NOMO-1 (cell line): ENCODE measurements around the gene CDH2.

Source experiments
- DNase-seq, 2 experiments: peaks; one replicate each; lab custom pipeline; 2025; ENCODE audit not compliant: unreplicated experiment in 2 of 2; lab: John Stamatoyannopoulos, UW

The CDH2 gene

DNA sequence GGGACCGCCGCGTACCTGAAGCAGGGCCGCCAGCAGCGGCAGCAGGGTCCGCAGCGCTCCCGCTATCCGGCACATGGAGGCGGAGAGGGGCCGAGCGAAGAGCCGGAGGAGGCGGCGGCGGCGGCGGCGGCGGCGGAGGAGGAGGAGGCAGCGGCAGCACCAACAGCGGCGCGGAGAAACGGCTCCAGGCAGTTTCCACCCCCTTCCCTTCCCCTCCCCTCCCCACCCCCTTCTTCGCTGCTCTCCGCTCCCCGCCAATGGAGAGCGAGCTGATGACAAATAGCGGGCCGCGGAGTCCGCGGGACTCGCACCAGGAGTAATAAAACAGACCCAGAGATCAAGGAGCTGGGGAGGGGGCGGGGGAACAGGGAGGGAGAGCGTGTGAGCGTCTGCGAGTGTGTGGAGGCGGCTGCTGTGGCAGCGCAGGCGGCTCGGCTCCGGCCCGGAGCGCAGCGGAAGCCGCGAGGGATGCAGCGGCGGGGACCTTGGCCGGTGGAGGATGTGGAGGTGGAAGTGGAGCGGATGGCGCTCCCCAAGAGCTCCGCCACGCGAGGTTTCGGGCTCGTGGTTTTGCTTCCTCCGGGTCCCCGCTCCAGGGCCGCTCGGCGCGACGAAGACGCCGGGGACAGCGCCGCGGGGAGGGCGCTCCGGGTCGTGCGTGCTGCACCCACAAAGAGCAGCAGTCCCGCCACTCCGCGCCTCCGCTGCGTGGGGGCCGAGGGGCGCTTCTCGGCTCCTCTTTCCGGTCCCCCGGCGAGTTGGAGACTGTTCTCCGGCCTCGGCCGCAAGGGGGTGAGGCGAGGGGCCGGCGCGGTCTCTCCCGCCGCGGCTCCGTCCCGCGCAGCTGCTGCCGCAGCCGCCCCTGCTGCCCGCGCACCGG is at the start of gene CDH2:
CDH2 (minus strand) TSS at position 183 of the 880 bp plus-strand sequence; CDS start at position 75, 108 bp downstream.
- DNase-seq = no peak

DNA sequence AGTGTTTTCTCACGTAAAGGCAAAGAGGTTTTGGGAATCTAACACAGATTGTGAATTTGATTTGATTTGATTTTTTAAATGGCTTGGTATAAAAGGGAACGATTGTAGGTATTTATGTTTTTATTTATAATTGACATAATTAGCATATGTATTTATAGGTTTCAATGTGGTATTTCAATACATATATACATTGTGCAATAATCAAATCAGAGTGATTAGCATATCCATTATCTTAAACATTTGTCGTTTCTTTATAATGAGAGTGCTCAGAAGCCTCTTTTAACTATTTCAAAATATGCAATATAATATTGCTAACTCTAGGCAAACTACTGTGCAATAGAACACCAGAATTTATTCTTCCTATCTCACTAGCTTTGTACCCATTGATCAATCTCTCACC is 35.1 kb upstream of the CDH2 start:
- no peak for DNase-seq

- DNase-seq = no peak
These were observed 31.9 kb upstream of the CDH2 start for GRCh38 chr18:28208712-28209265.

DNA sequence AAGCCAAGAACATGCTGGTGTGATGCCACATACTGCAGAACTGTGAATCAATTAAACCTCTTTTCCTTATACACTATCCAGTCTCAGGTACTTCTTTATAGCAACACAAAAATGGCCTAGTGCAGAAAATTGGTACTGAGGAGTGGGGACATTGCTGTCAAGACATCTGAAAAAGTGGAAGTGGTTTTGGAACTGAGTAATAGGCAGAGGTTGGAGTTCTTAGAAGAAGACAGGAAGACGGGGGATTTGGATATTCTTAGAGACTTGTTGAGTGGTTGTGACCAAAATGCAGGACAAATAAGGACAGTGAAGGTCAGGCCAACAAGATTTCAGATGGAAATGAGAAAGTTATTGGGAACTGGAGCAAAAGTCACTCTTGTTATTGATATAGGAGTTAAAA is 31.3 kb upstream of the CDH2 start:
- DNase-seq = no peak

DNA sequence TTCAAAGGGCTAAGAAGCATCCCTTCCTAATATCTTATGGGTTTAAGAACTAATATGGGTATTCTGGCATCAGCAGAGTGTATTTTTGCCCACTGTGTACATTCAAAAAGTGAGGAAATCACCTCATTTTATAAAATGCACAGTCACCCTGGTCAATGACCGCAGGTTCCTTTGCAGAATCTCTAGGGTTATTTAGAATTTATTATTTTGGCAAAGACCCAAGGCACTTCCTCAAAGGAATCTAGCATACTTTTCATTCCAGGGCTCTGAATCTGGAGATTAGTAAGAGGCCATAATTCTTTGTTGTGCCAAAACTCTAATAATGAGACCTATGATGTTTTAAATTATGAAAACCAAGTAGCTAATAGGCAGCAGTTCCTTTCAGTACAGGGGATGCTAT is 27.2 kb upstream of the CDH2 start:
- DNase-seq = no peak

DNA sequence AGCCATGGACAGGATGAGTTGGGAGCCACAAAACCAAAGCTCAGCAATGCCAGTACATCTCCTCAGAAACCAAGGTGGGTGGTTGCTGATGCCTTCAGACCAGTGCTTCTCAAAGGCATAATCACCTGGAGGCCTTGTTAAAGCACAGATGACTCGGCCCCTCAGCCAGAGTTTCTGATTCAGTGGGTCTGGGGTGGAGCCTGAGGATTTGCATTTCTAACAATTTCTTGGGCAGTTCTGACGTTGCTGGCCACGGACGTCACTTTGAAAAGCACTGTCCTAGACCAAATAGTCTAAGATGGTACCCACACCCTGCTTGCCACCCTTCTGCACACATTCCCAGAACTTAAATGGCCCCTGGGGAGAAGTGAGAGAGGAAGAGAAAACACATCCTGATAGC is 24.1 kb upstream of the CDH2 start:
- no peak for DNase-seq

DNA sequence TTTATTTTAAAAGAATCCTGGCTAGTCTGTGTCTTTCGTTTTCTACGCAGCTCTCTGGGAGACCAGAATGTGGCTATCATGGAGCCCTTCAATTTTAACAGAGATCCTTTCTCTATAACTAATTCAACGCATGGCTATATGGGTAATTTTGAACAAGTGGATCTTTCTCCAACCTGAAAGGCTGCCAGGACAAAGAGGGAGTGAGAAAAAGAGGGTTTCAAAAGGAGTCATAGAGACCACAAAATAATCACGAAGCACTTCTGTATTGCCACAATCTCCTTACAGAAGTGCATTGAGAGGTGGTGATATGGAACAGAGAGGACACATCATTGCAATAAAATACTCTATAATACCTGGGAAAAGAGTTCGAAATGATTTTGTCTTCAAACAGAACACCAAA is 21.7 kb upstream of the CDH2 start:
- DNase-seq = no peak

DNA sequence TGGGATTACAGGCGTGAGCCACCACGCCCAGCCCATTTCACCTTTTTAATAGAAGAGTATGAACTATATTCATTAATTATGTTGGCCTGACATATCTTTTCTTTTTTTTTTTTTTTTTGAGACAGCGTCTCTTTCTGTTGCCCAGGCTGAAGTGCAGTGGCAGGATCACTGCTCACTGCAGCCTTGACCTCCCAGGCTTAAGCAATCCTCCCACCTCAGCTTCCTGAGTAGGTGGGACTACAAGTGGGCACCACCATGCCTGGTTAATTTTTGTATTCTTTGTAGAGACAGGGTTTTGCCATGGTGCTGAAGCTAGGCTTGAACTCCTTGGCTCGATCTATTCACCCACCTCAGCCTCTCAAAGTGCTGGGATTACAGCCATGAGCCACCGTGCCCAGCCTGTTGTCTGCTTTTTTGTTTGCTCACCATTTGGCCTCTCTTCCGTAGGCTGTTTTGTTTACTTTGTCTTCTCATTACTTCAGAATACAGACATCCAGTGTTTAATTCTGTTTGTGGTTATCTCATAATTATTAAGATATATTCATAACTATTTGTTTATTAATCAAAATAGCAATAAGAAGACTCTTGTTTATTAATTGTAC is 16.3 kb upstream of the CDH2 start:
- DNase-seq = no peak

- DNase-seq = no peak
These were observed 12.7 kb upstream of the CDH2 start for GRCh38 chr18:28189400-28190239.

DNA sequence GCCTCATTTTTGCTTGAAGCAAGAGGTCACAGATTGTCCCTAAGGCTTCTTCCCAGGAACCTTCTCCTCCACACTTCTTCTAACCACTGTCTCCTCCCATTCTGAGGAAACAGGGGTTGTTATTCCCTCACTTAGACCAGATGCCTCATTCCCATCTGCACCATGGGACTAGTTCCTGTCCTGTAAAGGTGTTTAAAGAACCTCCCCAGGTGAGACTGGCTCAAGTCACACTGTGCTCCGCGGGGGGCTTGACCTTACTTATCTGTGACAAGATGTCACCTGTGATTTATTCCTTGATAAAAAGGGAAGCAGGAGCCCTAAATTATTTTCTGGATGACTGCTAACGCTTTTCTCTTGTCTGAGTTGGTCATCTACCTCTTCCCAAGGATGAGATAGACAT is 8.2 kb upstream of the CDH2 start:
- no peak for DNase-seq

DNA sequence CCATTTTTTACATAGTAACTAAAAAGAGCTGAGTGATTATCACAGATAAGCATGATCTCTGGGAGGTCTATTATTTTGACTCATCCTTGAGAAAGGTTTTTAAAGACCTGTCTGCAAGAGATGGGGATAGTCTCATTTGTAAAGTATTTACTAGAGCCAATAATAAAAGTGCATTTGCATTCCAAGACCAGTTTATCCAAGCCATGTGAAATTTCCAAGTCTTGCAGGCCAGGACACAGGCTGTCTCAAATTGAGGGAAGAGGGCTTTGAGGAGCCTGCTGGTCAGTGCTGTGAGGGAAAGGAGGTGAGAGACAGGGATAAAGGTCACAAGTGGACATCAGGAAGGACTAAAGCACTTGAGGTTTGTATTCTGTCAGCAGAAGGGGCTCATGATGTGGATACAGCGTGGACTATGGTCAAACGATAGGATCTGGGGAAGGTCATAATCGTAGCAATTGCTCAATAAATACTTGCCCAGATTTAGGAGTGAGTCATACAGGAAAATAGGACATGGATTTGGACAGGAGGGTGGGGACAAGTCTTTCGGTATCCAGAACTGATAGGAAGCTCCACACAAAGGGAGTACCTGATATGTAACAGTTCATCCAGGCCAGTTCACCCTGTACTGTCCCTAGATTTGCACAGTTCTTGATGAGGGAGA is 6.6 kb upstream of the CDH2 start:
- no peak for DNase-seq

DNA sequence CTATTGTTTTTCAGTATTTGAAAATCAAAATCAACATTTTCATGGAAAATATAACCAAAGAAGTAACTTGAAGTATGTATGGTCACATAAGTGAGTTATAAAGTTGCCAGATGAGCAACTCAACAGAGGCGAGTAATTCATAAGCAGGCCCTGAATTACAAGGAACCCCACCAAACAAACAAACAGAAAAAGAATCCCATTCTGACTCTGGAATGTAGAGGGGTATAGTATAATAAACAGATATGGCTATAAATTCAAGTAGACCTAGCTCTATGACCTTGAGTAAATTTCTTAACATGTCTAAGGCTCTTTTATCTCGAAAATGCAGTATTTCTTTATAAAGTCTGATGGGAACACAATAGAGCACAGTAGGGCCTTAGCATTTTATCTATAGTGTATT is 4.7 kb upstream of the CDH2 start:
- DNase-seq = no peak

GRCh38 chr18:28178720-28179119 is 1.8 kb upstream of the CDH2 start:
- no peak for DNase-seq

DNA sequence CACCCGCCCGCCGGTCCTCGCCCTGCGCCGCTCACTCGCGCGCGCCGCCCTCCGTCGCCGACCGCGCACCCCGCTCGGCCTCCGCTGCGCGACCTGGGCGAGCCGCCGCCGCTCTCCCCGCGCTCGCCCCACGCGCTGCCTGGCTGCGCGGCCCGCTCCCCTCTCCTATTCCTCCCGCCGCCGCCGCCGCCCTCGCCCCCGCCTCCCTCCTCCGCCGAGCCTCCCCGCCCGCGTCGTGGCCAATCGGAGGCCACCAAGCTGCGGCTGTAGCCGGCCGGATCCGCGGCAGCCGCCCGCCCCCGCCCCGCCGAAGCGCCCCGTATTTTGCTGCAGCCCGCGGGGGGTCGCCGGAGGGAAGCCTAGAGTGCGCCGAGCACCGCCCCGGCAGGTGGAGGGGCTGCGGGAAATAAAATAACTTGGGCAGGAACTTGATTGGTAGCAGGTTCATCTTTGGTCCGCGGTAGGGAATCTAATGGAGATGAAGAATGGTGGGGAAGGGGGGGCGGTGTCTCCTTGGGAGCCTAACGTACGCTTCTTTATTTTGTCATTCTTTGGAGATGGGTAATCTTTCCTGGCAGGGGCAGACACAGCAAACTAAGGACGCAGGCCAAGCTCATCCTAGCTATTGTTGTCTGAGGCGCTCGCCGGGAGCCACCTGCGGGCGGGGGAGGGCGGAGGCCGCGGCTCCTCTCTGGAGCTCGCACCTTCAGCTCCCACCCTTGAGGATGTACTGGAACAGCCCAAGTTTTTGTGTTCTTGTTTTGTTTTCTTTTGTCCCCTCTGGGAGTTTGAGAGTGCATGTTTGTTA is 1.1 kb upstream of the CDH2 start:
- no peak for DNase-seq

DNA sequence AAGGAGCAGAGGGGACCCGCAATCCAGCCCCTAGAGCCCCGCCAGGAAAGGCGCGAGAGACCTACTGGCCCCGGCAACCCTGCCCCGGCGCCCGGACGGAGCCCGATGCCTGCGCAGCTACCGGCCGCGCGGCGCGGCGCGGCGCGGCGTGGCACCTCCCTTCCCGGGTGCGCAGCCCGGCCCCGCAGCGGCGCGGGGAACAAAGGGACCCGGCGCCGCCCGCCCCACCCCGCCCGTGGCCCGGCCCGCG is 307 bp downstream of the CDH2 start:
- DNase-seq = no peak

DNA sequence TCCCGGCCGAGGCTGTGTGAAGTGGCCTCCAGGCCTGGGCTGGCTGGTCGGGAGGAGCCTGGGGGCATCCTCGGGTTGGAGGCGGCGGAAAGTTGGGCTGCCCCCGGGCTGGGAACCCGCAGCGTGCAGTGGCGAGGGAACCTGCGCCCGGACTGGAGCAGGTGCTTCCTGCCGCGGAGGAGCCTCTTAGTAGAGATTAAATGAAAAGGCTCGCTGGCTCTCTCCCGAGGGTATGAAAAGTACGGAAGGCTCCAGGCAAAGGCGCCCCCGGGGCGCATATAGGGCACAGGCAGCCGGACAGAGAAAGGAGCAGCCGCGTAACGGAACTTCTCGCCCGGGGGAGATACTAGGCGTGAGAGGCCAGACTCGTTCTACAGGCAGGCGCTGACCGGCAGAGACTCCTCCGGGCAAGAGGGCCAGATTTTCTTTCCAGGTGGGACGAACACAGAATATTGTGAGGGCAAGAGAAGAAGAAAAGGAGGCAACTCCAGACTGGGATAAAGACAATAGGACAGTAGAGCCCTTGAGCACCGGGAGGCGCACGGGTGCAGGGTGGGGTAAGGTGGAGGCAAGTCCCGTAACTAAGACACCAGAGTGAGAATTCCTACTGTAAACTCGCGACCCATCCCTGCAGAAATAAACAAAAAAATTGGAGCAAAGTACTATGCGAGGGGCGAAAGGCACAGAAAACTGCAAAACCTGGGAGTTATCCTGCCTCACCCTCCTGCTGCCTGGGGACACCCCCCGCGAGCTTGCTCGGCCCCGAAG is 816 bp downstream of the CDH2 start:
- DNase-seq = no peak

DNA sequence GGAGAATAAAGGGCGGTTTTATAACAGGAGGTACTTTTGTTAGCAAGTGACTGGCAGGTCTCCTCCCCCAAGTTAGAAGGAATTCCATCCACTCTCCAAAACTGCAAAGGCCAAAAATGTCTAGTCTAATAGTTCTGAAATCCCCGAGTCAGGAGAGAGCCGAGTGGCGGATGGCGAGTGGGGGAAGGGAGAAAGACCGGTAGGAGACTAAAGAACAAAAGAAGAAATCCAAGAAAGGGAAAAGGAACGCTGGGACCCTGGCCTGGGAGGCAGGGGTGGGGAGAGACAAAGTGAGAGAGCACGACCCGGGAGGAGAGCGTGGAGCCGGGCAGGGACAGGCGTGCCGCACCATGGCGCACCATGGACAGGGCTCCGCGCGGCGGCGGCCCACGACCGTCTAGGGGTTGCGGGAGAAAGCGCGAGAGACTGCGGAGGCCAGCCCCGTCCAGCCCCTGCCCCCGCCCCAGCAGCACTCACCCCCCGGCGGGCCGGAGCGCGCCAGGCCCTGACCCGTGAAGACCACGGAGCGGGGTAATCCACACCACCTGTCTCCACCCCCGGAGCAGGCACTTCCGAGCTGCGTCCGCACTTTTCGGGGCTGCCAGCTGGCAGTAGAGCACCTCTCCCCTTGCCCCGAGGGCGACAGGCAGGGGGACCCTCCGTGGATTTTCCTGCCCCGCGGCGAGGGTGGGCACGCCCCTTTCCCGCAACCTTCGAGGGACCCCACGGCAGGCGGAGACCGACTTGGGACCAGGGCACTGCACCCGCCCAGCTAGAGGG is 1.6 kb downstream of the CDH2 start:
- DNase-seq = no peak

- no peak for DNase-seq
These were observed 2.6 kb downstream of the CDH2 start for GRCh38 chr18:28174181-28174905.
